Measurements from ENCODE around the gene C2CD4C.
"Not testable (repeated sequence)": the region's sequence is repeated elsewhere in the genome, so short reads cannot be mapped to it uniquely, and the experiment has no call there.

C2CD4C gene

DNA sequence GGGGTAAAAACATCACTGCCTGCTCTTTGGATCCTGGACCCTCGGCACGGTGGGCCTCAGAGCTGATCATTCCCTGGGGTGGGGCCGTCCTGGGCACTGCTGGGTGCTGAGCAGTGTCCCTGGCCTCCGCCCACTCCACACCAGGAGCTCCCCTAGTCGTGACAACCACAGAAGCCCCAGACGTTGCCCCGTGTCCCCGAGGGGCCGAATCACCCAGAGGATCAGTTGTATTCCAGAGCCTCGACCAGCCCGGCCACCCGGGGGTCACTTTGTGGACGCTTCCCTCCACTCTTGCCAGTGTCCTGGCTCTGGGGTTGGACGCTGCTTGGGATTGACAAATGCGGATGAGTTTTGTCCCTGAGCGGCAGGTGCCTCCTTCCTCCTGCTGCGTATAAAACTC is 10.2 kb downstream of the C2CD4C start:
- Histone ChIP-seq H3K36me3 (ENCODE audit: control insufficient read depth, insufficient read depth, low read length) (no peaks in the 10 kb centered on the region), H3K9ac (ENCODE audit: low read length) (no peak overlapping the region), H3K27ac (ENCODE audit: low read depth, low read length) (no peak overlapping the region), H3K4me3 (ENCODE audit: low read length) (no peak overlapping the region), H3K4me1 (ENCODE audit: control insufficient read depth, insufficient read depth, low read length) (no peaks in the 10 kb centered on the region), H3K27me3 (ENCODE audit: control insufficient read depth, insufficient read depth, low read length) (peaks cover 11% of the 10 kb centered on the region)

DNA sequence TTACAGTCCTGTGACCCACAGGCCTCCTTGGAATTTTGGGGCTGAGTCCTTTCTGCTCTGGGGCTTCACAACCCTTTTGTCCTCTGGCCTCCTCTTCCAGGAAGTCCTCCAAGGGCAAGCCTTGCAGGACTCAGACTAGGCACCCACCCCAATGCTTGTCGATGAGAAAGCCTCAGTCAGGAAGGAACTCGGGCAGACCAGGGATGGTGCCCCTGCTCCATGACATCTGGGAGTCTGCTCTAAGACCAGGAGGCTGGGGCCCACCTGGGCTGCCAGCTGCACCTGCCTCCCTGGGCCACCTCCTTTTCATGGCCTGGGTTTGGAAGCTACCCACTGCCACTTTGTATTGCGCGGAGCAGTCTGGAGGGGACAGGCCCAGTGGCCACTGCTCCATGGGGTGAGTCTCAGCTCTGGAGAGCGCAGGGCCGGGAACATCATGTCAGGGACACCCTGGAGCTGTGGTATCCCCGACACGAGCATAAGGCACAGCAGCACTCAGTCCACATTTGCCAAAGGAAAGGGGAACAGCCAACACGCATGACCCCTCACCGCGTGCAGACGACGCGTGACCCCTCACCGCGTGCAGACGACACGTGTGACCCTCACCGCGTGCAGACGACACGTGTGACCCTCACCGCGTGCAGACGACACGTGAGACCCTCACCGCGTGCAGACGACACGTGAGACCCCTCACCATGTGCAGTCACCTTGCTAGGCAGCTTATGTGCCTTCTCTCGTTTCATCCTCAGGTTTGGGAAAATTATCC is 10.8 kb downstream of the C2CD4C start:
- Histone ChIP-seq H3K27ac (ENCODE audit: low read depth, low read length) (no peak overlapping the region), H3K4me3 (ENCODE audit: low read length) (no peak overlapping the region), H3K27me3 (ENCODE audit: control insufficient read depth, insufficient read depth, low read length) (peaks cover 5% of the 10 kb centered on the region), H3K9ac (ENCODE audit: low read length) (no peak overlapping the region), H3K4me1 (ENCODE audit: control insufficient read depth, insufficient read depth, low read length) (no peaks in the 10 kb centered on the region), H3K36me3 (ENCODE audit: control insufficient read depth, insufficient read depth, low read length) (no peaks in the 10 kb centered on the region)

DNA sequence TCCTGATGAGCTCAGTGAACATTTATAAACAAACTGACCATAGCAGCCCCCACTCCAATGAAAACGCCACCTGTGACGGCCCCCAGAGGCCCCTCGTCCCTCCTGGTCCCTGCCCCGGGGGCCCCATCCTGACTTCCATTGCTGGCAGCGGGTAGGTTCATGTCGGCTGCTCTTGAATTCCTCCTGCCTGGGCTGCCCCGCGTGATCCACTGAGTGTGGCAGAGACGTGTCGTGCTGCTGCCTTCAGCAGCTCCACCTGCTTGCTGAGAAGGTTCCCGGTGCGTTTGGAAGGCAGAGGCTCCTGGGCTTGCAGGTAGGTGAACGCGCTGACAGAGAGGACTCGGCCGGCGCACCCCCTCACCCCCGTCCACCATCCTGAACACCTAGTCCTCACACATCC is 11.6 kb downstream of the C2CD4C start:
- no peak overlapping the region for H3K4me3 ChIP-seq (ENCODE audit: low read length)
- no peak overlapping the region for H3K9ac ChIP-seq (ENCODE audit: low read length)
- H3K27me3 ChIP-seq (ENCODE audit: control insufficient read depth, insufficient read depth, low read length): no peaks in the 10 kb centered on the region
- no peaks in the 10 kb centered on the region for H3K36me3 ChIP-seq (ENCODE audit: control insufficient read depth, insufficient read depth, low read length)
- H3K4me1 ChIP-seq (ENCODE audit: control insufficient read depth, insufficient read depth, low read length): no peaks in the 10 kb centered on the region
- H3K27ac ChIP-seq (ENCODE audit: low read depth, low read length): no peak overlapping the region

DNA sequence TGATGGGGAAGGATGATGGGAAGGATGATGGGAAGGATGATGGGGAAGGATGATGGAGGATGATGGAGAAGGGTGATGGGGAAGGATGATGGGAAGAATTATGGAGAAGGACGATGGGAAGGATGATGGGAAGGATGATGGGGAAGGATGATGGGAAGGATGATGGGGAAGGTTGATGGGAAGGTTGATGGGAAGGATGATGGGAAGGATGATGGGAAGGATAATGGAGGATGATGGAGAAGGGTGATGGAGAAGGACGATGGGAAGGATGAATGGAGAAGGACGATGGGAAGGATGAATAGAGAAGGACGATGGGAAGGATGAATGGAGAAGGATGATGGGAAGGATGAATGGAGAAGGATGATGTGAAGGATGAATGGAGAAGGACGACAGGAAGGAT is 13.5 kb downstream of the C2CD4C start:
- H3K9ac ChIP-seq (ENCODE audit: low read length): no peak overlapping the region
- H3K4me3 ChIP-seq (ENCODE audit: low read length): no peak overlapping the region
- no peak overlapping the region for H3K27ac ChIP-seq (ENCODE audit: low read depth, low read length)
- no peaks in the 10 kb centered on the region for H3K4me1 ChIP-seq (ENCODE audit: control insufficient read depth, insufficient read depth, low read length)
- no peaks in the 10 kb centered on the region for H3K36me3 ChIP-seq (ENCODE audit: control insufficient read depth, insufficient read depth, low read length)
- no peaks in the 10 kb centered on the region for H3K27me3 ChIP-seq (ENCODE audit: control insufficient read depth, insufficient read depth, low read length)

DNA sequence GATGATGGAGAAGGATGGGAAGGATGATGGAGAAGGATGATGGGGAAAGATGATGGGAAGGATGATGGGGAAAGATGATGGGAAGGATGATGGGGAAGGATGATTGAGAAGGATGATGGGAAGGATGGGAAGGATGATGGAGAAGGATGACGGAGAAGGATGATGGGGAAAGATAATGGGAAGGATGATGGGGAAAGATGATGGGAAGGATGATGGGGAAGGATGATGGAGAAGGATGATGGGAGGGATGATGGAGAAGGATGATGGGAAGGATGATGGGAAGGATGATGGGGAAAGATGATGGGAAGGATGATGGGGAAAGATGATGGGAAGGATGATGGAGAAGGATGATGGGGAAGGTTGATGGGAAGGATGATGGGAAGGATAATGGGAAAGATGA is 14.1 kb downstream of the C2CD4C start:
- not testable (repeated sequence) for H3K27ac ChIP-seq (ENCODE audit: low read depth, low read length); H3K36me3 ChIP-seq (ENCODE audit: control insufficient read depth, insufficient read depth, low read length); H3K4me1 ChIP-seq (ENCODE audit: control insufficient read depth, insufficient read depth, low read length)

DNA sequence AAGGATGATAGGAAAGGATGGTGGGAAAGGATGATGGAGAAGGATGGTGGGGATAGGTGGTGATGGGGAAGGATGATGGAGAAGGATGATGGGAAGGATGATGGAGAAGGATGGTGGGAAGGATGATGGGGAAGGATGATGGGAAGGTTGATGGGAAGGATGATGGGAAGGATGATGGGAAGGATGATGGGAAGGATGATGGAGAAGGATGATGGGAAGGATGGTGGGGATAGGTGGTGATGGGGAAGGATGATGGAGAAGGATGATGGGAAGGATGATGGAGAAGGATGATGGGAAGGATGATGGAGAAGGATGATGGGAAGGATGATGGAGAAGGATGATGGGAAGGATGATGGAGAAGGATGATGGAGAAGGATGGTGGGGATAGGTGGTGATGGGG is 15.4 kb downstream of the C2CD4C start:
- H3K4me1 ChIP-seq (ENCODE audit: control insufficient read depth, insufficient read depth, low read length); H3K27ac ChIP-seq (ENCODE audit: low read depth, low read length); H3K36me3 ChIP-seq (ENCODE audit: control insufficient read depth, insufficient read depth, low read length); H3K4me3 ChIP-seq (ENCODE audit: low read length); H3K27me3 ChIP-seq (ENCODE audit: control insufficient read depth, insufficient read depth, low read length); H3K9ac ChIP-seq (ENCODE audit: low read length): not testable (repeated sequence)

More for the DNA sequence above, 14.1 kb downstream of the C2CD4C start:
- H3K9ac ChIP-seq (ENCODE audit: low read length); H3K4me3 ChIP-seq (ENCODE audit: low read length); H3K27me3 ChIP-seq (ENCODE audit: control insufficient read depth, insufficient read depth, low read length): not testable (repeated sequence)

DNA sequence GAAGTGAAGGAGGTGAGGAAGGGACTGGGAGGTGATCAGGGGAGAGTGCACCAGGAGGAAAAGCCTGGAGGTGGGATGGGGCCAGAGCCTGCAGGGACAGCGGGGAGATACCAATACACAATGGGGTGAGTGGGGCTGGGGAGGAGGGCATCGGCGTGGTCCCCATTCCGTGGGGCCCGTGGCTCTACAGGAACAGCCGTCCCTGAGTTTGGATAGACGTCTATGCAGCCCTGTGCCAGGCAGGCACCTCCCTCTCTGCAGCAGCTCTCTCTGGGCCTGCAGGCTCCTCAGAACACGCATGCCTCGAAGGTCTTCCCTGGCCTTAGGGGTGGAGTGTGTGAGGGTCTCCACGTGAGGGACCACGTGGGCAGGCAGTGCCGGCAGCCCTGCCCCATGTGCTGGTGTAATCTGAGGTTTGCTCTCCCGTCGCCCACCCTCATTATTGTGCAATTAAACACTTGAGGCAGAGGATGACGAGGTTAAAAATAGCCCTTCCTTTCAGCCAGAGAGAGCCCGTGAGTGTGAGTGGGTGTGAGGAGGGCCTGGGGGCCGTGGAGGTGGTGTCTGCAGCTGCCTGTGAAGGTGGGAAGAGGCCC is 16.5 kb downstream of the C2CD4C start:
- Histone ChIP-seq H3K4me3 (ENCODE audit: low read length) (no peak overlapping the region), H3K36me3 (ENCODE audit: control insufficient read depth, insufficient read depth, low read length) (no peaks in the 10 kb centered on the region), H3K9ac (ENCODE audit: low read length) (no peak overlapping the region), H3K27me3 (ENCODE audit: control insufficient read depth, insufficient read depth, low read length) (no peaks in the 10 kb centered on the region), H3K27ac (ENCODE audit: low read depth, low read length) (no peak overlapping the region), H3K4me1 (ENCODE audit: control insufficient read depth, insufficient read depth, low read length) (no peaks in the 10 kb centered on the region)

DNA sequence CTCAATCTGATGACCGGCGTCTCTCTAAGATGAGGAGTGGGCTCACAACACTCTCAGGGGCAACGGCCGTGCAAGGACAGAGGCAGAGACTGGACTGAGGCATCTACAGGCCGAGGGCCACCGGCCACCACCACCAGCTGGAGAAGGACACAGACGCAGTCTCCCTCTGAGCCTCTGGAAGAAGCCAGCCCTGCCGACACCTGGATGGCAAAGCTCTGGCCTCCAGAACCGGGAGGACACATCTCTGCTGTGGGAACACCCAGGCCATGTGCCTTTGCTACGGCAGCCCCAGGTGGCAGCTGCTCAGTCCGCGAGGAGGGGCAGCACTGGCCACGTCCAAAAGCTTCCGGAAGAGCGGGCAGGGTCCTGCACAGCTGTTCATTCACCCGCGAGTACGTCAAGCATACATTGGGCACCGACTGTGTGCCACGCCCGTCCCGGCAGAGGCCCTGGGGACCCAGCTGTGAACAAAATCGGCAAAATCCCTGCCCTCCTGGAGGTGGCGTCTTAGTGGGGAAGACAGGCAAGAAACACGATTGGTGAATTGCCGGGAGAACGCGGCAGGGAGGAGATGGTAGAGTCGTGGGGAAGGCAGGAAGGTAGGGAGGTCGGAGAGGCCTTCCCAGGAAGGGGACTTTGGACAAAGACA is 17.1 kb downstream of the C2CD4C start:
- no peaks in the 10 kb centered on the region for H3K4me1 ChIP-seq (ENCODE audit: control insufficient read depth, insufficient read depth, low read length)
- H3K27ac ChIP-seq (ENCODE audit: low read depth, low read length): no peak overlapping the region
- H3K9ac ChIP-seq (ENCODE audit: low read length): no peak overlapping the region
- H3K27me3 ChIP-seq (ENCODE audit: control insufficient read depth, insufficient read depth, low read length): no peaks in the 10 kb centered on the region
- H3K4me3 ChIP-seq (ENCODE audit: low read length): no peak overlapping the region
- no peaks in the 10 kb centered on the region for H3K36me3 ChIP-seq (ENCODE audit: control insufficient read depth, insufficient read depth, low read length)

DNA sequence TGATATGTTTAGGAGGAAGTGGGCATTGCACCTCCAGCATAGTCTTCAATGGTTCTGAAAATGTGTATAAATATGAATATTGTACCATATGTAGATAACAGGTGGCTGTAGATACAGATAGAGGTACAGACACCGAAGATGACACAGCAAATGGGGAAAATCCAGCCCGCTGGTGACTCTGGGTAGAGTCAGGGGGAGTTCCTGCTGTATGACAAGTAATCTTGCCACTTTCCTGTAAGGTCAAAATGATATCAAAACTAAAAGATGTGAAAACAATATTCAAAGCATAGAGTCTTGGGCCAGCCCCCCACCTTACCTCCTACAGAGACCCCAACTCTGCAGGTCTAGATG is 17.8 kb downstream of the C2CD4C start:
- no peak overlapping the region for H3K4me3 ChIP-seq (ENCODE audit: low read length)
- H3K36me3 ChIP-seq (ENCODE audit: control insufficient read depth, insufficient read depth, low read length): no peaks in the 10 kb centered on the region
- H3K4me1 ChIP-seq (ENCODE audit: control insufficient read depth, insufficient read depth, low read length): no peaks in the 10 kb centered on the region
- no peaks in the 10 kb centered on the region for H3K27me3 ChIP-seq (ENCODE audit: control insufficient read depth, insufficient read depth, low read length)
- H3K27ac ChIP-seq (ENCODE audit: low read depth, low read length): no peak overlapping the region
- no peak overlapping the region for H3K9ac ChIP-seq (ENCODE audit: low read length)

DNA sequence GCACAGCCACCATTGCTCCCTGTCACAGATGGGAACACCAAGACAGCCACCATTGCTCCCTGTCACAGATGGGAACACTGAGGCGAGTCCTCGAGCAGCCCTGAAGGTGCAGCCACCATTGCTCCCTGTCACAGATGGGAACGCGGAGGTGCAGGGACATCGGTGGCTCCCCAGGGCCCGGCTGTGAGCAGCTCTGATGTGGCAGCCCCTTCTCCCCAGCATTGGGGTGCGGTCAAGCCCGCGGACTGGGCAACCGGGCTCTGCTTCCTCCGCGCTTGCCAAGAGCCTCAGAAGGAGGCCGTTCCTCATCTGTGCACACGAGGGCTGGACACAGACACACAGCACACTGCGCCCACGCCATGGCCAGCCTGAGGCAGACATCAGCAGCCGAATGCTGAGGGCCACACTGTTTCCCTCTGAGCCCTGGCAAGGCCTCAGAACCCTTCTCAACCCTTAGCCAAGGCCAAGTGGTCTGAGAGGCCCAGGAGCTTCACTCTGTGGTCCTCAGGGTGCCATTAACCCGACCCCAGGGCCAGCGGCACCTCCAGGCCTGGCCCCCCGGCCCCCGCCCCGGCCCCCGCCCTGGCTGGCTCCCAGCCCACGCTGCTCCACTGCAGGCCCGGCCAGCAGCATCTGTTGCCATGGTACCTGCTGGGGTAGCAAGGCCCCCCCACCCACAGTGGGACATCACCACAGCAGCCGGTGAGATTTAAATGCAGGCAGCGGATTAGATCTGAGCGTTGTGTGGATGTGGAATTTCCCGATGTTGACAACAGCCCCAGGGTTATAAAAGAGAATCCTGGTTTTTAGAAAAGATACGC is 18.4 kb downstream of the C2CD4C start:
- Histone ChIP-seq H3K9ac (ENCODE audit: low read length) (no peak overlapping the region), H3K27me3 (ENCODE audit: control insufficient read depth, insufficient read depth, low read length) (no peaks in the 10 kb centered on the region), H3K36me3 (ENCODE audit: control insufficient read depth, insufficient read depth, low read length) (no peaks in the 10 kb centered on the region), H3K27ac (ENCODE audit: low read depth, low read length) (no peak overlapping the region), H3K4me1 (ENCODE audit: control insufficient read depth, insufficient read depth, low read length) (no peaks in the 10 kb centered on the region), H3K4me3 (ENCODE audit: low read length) (no peak overlapping the region)

DNA sequence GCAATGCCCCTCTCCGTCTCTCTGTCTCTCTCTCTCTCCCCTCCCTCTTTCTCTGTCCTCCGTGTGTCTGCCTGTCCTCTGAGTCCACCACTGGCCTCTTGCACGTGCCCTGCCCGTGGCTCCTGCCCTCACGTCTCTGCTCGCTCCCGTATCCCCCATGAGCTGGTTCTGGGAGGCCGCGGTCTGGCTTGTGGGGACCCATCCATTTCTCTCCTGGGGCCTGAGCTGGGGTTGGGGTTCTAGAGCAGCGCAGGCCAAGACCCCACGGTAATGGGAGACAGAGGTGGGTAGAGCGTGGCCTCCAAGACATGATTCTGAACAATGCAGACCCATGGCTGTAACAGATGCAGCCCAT is 19.0 kb downstream of the C2CD4C start:
- Histone ChIP-seq H3K4me1 (ENCODE audit: control insufficient read depth, insufficient read depth, low read length) (no peaks in the 10 kb centered on the region), H3K27me3 (ENCODE audit: control insufficient read depth, insufficient read depth, low read length) (no peaks in the 10 kb centered on the region), H3K36me3 (ENCODE audit: control insufficient read depth, insufficient read depth, low read length) (no peaks in the 10 kb centered on the region), H3K9ac (ENCODE audit: low read length) (no peak overlapping the region), H3K27ac (ENCODE audit: low read depth, low read length) (no peak overlapping the region), H3K4me3 (ENCODE audit: low read length) (no peak overlapping the region)

DNA sequence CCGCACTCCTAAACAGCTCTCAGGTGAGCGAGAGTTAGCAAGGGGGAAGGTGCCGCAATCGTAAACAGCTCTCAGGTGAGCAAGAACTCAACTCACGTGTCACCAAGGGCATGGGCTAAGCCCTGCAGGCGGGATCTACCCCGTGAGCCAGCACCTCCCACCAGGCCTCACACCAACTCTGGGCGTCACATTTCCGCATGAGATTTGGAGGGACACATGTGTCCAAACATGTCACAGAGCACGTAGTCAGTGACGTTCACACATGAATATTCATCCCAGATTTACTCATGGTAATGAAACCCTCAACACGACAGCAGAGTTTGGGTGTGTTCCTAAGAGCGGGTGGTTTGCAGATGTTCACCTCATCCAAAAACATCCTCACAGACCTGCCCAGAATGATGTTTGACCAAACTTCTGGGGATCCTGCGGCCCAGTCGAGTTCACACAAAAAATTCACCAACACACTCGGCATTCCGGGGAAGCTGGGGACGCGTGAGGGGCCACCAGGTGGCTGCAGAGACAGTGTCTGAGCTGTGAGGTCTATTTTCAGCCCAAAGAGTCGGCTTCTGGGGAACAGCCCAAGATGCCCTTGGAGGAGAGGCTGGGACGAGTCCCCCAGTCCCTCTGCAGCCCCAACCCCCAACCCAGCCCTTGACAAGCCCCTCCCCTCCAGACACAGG is 19.6 kb downstream of the C2CD4C start:
- no peaks in the 10 kb centered on the region for H3K27me3 ChIP-seq (ENCODE audit: control insufficient read depth, insufficient read depth, low read length)
- no peak overlapping the region for H3K4me3 ChIP-seq (ENCODE audit: low read length)
- H3K4me1 ChIP-seq (ENCODE audit: control insufficient read depth, insufficient read depth, low read length): no peaks in the 10 kb centered on the region
- H3K27ac ChIP-seq (ENCODE audit: low read depth, low read length): no peak overlapping the region
- H3K9ac ChIP-seq (ENCODE audit: low read length): no peak overlapping the region
- no peaks in the 10 kb centered on the region for H3K36me3 ChIP-seq (ENCODE audit: control insufficient read depth, insufficient read depth, low read length)

All from rectal smooth muscle tissue (tissue), 1 donor.